HG02642 (cell line): ENCODE results near the gene OR2V2.
"Not testable (repeated sequence)": the region's sequence is repeated elsewhere in the genome, so short reads cannot be mapped to it uniquely, and the experiment has no call there.

Experiments
- ATAC-seq: cut with Tn5 transposase; IDR thresholded peaks from one replicate; pipeline ENCODE4 v1.9.1; 2021; ENCODE audit warnings: mild to moderate bottlenecking; ENCODE audit not compliant: unreplicated experiment, poor library complexity

The OR2V2 gene

DNA sequence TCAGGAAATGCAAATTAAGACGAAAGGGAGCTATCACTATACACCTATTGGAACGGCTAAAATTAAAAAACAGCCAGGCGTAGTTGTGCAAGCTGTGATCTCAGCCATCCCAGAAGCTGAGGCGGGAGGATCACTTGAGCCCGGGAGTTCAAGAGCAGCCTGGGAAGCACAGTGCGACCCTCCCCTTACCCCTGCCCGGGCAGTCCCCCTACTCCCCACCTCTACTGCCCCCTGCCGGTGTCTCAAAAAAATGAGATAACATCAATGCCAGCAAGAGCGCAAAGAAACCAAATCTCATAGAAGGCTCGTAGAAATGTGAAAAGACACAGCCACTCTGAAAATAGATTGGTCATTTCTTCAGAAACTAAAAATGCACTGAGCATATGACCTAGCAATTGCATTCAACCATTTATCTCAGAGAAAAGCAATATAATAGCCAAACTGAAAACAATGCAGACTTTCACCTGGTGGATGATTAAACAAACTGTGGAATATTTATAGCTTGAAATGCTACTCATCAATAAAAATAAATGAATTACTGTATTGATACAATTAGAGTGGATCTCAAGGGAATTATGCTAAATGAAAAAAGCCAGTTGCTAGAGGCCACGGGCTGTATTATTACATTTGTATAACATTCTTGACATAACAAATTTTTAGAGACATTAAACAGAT, 20.6 kb downstream of the OR2V2 start:
- ATAC-seq: no peak

DNA sequence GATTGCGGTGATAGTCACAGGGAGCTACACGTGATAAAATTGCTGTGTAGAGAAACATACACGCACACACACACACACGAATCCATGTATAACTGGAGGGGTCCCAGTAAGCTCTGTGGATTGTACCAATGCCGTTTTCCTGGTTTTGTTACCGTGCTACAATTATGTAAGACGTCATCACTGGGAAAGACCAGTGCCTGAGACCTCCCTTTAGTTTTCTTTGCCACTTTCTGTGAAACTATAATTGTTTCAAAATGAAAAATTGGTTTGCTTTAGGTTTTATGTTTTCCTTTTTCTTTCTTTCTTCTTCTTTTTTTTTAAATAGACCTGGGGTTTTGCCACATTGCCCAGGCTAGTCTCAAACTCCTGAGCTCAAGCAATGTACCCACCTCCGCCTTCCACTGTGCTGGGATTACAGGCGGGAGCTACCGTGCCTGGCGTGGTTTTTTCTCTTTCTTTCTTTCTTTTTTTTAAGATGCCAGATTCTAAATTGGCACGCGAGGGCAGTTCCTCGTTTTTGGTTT, 21.3 kb downstream of the OR2V2 start:
- no peak for ATAC-seq

DNA sequence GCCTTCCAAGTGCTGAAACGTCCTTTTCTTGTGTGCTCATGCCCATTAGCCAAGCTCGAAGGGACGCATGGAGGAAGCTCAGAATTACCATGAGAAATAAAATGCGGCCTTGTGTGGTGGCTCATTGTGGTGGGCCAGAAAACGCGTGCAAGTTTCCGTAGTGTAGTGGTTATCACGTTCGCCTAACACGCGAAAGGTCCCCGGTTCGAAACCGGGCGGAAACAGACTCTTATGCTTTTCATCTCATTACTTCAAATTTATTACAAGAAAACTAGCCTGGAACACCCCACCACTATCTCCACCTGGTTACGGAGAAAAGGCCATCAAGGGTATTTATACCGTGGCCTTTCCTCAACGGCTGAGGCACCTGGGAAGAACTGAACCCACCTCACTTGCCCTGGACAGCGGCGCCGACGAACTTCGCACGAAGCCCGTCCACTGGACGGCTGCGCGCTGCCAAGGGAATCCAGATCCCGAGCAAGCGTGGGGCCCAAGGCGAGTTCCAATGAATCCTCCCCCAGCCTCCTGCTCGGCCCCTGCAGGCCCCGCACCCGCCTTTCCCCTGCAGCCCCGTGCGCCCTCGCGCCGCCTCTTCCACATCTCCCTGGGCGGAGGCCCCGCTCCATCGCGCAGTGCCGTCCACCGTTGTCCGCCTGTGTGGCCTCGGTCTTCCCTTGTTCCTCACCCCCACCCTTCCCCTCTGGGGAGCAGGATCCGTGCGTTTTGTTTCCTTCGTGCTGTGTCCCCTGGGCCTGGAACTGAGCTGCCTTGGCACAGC, 22.3 kb downstream of the OR2V2 start:
- ATAC-seq: peak; percentile 49

DNA sequence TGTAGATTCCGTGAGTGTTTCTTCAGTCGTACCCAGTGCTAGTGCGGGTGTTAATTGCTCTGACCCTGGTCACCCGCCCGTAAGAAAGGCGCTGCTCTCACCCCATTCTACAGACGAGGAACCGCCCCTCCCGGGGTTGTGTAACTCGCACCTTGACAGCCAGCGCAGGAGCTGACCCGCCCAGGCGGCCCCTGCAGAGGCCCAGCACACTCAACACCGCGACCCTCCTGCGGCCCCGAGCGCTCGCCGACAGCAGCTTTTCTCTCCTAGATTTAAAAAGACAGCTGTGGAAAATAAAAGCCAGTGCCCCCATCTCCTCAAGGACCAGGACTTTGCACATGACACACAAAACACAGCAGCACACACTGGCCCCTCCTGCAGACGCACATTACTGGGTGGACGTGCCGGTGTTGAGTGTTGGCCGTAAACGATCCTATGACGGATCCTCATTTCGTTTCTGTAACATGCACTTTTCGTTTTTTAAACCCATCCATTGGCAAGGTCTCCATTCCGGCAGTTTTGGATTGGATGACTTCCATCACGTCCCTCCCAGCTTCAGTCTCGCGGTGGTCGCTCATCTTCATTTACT, 22.9 kb downstream of the OR2V2 start:
- peak; percentile 2 for ATAC-seq

DNA sequence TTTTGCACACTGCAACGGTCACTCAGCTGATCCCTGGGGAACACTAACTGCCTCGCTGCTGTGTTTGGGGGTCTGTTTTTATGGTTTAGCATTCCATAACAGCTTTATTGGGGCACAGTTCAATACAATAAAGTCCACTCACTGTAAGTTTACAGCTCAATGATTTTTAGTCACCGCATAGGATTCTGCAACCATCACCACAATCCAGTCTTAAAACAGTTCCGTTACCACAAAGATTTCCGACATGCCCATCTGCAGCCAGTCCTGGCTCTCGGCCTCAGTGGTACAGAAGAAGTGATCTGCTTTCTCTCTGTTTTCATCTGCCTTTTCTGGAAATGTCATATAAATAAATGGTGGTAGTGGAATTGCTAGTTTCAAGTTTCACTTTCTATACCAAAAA, 23.6 kb downstream of the OR2V2 start:
- ATAC-seq: no peak

DNA sequence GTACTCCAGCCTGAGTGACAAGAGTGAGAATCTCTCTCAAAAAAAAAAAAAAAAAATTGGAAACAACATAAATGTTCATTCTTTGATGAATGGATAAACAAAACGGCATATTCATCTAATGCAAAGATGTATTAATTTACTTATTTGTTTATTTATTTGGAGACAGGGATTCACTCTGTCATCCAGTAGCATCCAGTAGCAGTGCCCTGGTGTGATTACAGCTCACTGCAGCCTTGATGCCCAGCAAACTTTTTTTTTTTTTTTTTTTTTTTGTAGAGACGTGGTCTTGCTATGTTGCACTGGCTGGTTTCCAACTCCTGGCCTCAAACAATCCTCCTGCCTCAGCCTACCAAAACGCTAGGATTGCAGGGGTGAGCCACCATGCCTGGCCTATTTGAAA, 24.4 kb downstream of the OR2V2 start:
- no peak for ATAC-seq

DNA sequence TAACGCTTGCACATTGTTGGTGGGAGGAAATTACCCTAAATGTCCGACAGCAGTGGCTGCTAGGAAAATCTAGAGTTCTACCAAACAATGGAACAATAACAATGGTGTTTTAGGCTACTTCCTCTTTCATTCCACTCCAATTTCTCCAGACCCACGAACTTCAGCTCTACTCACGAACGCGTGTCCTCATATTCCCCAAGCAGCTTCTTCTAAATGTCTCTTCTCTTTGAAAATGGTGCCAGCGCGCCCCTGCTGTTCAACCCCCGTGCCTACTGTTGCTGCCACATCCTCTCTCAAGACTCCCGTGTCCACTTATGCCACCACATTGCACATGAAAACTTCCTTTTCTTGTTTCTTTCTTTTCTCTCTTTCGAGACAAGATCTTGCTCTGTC, 25.6 kb downstream of the OR2V2 start:
- peak; percentile 27 for ATAC-seq

DNA sequence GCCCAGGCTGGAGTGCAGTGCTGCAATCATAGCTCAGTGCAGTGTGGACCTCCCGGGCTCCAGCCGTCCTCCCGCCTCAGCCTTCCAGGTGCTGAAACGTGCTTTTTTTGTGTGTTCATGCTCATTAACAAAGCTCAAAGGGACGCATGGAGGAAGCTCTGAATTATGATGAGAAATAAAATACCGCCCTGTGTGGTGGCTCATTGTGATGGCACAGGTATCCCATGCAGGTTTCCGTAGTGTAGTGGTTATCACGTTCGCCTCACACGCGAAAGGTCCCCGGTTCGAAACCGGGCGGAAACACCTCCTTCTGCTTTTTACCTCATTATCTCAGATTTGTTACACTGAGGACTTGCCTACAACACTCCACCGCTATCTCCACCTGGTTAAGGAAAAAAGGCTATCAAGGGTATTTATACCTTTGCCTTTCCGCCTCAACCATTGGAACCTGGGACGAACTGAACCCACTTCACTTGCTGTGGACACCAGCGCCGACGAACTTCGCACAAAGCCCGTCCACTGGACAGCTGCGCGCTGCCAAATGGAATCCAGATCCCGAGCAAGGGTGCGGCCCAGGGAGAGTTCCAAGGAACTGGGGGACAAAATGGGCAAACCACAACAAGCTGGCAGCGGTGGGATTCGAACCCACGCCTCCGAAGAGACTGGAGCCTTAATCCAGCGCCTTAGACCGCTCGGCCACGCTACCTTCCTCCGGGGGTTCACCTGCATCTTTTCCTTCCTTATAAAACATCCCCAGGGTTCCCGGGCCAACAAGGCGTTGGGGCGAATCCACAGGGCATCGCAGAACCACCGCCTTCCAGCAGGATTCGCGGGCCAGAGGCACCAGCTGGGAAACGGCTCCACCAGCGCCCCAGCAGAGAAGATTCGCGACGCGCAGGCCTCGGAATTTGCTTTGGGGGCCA, 26.3 kb downstream of the OR2V2 start:
- peak; percentile 47 for ATAC-seq

DNA sequence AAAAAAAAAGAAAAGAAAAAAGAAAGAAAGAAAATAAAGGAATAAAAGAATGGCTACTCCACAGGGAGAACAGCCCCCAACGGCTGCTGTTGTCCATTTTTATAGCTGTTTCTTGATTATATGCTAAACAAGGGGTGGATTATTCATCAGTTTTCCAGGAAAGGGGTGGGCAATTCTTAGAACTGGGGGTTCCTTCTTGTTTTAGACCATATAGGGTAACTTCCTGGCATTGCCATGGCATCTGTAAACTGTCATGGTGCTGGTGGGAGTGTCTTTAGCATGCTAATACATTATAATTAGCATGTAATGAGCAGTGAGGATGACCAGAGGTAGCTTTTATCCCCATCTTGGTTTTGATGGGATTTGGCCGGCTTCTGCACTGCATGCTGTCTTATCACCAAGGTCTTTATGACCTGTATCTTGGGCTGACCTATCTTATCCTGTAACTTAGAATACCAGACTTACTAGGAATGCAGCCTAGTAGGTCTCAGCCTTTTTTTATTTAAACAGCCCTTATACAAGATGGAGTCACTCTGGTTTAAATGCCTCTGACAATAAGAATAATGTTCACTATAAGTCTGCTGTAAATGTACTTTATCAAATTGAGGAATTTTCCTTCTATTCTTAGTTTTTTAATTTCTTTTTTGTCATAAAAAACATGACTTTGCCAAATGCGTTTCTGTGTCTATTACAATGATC, 29.0 kb downstream of the OR2V2 start:
- ATAC-seq: no peak

DNA sequence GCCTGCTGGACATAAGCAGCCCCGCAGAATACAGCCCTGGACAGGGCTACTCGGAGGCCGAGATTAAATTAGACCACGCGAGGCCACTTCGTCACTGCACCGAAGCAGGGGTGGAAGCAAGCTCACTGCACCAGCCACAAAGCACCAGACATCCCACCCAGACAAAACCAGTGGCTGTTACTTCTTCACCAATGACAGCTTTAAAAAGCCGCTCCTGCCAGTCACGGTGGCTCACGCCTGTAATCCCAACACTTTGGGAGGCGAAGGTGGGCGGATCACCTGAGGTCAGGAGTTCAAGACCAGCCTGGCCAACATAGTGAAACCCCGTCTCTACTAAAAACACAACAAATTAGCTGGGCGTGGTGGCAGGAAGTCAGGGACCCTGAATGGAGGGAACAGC, 30.2 kb downstream of the OR2V2 start:
- not testable (repeated sequence) for ATAC-seq

DNA sequence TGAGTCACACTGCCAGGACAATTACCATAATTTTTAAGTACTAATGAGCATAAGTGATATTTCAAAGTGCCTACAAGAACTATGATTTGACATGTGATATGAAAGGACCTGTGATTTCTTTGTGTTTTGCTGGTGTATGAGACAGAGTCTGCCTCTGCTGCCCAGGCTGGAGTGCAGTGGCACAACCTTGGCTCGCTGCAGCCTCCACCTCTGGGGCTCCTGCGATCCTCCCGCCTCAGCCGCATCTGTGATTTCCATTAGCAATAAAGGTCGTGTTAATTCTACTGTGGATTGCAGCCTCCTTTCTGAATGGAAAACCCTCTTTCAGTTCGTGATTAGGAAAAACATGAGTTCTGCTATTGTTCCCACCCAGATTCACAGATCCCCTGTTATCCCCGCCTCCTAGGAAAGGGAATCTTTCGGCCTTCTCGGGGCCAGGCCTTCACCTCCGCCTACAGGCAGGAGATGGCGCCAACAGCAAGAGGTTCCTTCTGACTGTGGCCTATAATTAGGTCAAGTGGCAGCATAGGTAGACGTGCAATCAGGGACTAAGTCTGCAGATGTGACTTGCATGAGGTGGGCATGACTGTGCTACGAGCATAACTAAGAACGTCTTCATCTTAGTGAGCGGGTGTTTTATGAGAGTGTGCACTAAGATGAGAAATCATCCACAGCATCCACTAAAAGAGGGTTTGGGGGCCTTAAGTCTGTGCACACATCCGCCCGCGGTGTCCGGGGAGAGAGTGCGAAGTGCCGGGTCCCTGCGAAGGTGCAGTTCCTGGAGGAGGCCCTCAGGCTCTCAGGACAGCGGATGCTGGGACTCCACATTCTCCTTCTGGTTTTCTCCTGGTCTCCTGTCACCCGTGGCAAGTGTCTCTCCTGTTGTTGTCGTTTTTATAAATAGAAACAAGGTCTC, 34.5 kb downstream of the OR2V2 start:
- peak; percentile 50 for ATAC-seq

DNA sequence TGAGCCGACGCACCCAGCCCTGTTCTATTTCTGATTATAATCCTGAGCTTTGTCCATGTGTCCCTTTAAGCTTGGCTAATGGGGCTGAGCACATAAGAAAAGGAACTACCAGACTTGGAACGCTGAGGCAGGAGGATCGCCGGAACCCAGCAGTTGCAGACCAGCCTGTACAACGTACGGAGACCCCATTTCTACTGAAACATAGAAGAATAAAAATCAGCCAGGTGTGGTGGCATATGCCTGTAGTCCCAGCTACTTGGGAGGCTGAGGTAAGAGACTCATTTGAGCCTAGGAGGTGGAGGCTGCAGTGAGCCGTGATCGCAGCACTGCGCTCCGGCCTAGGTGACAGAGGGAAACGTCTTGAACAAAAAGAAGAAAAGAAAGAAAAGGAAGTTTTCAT, 35.3 kb downstream of the OR2V2 start:
- no peak for ATAC-seq

DNA sequence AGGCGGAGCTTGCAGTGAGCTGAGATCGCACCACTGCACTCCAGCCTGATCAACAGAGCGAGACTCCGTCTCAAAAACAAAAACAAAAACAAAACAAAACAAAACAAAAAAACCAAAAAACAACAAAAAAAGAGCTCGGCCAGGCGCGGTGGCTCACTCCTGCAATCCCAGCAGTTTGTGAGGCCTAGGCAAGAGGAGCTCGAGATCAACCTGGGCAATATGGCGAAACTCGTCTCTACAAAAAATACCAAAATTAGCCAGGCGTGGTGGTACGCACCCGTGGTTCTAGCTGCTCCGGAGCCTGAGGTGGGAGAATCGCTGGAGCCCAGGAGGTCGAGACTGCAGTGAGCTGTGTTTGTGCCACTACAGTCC, 37.4 kb downstream of the OR2V2 start:
- no peak for ATAC-seq

DNA sequence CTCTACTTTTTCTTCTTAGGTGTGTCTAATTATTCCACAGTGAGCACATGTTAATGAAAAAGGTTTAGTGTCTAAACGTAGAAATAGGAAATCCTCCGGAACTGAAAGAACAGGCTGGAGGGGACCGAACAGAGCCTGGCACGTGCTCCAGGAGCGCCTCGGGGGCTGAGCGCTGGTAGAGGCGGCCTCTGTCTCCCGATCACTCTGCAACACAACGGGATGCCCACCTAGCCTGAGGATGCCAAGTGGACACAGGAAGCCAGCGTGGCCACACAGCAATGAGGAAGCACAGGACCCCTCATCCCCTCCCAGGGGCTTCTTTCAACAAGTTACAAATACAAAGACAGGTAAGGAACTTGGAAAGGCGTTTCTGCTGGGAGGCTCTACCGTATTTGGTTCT, 38.2 kb downstream of the OR2V2 start:
- no peak for ATAC-seq

DNA sequence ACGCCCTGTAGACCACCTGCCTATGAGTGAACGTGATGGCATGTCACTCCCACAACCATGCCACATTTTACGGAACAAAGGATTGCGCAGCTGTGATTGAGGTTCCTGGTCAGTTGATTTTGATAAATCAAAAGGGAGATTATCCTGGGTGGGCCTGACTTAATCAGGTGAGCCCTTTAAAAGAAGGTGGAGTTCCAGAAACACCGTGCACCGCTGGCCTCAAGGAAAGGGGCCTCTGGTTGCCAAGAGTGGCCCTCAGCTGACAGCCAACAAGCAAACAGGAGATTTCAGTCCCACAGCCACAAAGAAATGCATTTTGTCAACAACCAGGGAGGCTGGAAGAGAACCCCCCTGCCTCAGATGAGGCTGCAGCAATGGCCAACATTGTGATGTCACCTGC, 38.6 kb downstream of the OR2V2 start:
- no peak for ATAC-seq

DNA sequence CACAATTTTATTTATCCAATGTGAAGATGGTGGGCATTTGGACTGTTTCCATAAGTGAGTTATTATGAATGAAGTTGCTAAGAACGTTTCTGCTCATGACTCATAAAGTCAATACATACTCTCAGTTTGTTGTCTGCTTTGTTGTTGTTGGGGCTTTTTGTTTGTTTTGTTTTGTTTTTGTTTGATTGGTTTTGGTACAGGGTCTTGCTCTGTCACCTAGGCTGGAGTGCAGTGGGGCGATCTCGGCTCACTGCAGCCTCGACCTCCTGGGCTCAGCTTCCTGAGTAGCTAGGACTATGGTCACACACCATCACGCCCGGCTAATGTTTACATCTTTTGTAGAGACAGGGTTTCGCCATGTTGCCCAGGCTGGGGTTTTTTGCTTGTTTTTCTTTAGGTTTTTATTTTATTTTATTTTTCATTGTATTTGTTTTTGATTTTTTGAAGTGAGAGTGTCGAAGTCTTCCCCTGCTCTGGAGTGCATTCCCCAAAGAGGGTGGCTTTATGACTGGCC, 39.7 kb downstream of the OR2V2 start:
- no peak for ATAC-seq

DNA sequence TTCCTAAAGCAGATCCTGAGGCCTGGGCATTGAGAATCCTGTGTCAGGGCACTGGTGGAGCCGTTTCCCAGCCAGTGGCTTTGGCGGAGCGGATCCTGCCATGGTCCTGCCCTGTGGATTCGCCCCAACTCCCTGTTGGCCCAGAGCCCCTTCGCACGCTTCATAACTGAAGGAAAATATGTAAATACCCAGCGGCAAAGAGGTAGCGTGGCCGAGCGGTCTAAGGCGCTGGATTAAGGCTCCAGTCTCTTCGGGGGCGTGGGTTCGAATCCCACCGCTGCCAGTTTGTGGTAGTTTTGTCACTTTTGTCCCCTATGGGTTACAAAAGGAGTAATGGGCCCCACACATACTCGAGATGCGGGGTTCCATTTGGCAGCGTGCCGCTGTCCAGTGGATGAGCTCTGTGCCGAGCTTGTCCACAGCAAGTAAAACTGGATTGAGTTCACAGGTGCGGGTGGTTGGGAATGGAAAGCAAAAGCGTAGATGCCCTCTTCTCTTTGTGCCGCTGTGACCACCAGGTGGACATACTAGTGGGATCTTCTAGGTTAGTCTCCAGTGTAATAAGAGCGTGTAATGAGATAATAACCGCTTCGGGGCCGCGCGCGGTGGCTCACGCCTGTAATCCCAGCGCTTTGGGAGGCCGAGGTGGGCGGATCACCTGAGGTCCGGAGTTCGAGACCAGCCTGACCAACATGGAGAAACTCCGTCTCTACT, 40.3 kb downstream of the OR2V2 start:
- no peak for ATAC-seq
